Activated CD4-positive, alpha-beta T cell treated with anti-CD3 and anti-CD28 coated beads, Interleukin-2, amount 10 ng/mL, durations not matched to agents 7 days and 5 days (primary cell): ENCODE measurements around the gene SETD9. TPM values are rescaled to one million over a fixed set of nuclear protein-coding genes. Genes with fewer than 3 reads are reported as not detected.

Source experiments
- total RNA-seq, 2 experiments: library from RNA; stranded (reverse); gene quantifications; one replicate each; pipeline ENCODE4 v1.2.3, GENCODE V29; 2021

The SETD9 gene
- total RNA-seq, 2 experiments from 2014 or later, result 4.0 to 5.1 TPM

Other genes with a start within 250 kb of the SETD9 start
- 10 to 100 TPM; 59.9 to 63.9 TPM for gene MAP3K1, start 94.0 kb upstream of the SETD9 start, total RNA-seq
- 10 to 100 TPM; 22.4 to 23.1 TPM for gene MIER3, start 42.5 kb downstream of the SETD9 start, total RNA-seq